LNCAP (cell line): ENCODE results near the gene BTG2.

ENCODE experiments used
- CTCF ChIP-seq: fragments of 450-650 bp; IDR thresholded peaks from 2 replicates; pipeline ENCODE4 v1.5.1; 2017; ENCODE audit warnings: mild to moderate bottlenecking

The BTG2 gene

GRCh38 chr1:203304919-203305808 lies at the start of gene BTG2:
Gene BTG2, plus strand, starts transcription at chr1:203305519. Its CDS starts 88 bp downstream, at chr1:203305607.
- no peak for TF ChIP-seq CTCF

- no peak for TF ChIP-seq CTCF
Measured at GRCh38 chr1:203263496-203263895, 41.8 kb upstream of the BTG2 start.

GRCh38 chr1:203264052-203264501 lies 41.2 kb upstream of the BTG2 start:
- TF ChIP-seq CTCF = no peak

- TF ChIP-seq CTCF = no peak
Measured at GRCh38 chr1:203265541-203265940, 39.8 kb upstream of the BTG2 start.

GRCh38 chr1:203267347-203267846 lies 37.9 kb upstream of the BTG2 start:
- TF ChIP-seq CTCF = peak; percentile 95

GRCh38 chr1:203267912-203268311 lies 37.4 kb upstream of the BTG2 start:
- TF ChIP-seq CTCF = no peak

GRCh38 chr1:203268901-203269653 lies 36.2 kb upstream of the BTG2 start:
- peak; percentile 97 for TF ChIP-seq CTCF
